HG03432 (cell line): ENCODE data around the gene TBCC.

Experiments
- ATAC-seq: cut with Tn5 transposase; IDR thresholded peaks from one replicate; pipeline ENCODE4 v1.9.1; 2021; ENCODE audit warnings: mild to moderate bottlenecking, moderate library complexity; ENCODE audit not compliant: unreplicated experiment

TBCC gene

GRCh38 chr6:42771741-42772100 is 25.8 kb upstream of the TBCC start:
- ATAC-seq = no peak

DNA sequence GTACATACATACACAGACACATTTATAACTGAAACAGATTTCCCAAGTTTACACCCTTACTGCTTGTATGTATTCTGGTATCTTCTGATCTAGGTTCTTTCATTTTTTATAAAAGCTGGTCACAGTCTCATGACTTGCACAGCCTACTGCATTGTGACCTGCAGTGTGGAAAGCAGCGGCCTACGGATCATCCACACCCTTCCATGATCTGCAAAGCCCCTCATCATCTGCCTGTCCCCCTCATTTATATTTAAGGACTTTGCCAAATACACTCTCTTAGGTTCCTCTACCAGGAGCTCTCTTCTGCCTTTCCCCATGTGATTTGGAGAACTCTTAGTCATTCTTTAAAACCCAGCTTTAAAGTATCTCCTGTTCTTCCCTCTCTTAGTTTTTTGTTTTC is 23.9 kb upstream of the TBCC start:
- no peak for ATAC-seq

- no peak for ATAC-seq
Measured at GRCh38 chr6:42769051-42769450, 23.1 kb upstream of the TBCC start.

DNA sequence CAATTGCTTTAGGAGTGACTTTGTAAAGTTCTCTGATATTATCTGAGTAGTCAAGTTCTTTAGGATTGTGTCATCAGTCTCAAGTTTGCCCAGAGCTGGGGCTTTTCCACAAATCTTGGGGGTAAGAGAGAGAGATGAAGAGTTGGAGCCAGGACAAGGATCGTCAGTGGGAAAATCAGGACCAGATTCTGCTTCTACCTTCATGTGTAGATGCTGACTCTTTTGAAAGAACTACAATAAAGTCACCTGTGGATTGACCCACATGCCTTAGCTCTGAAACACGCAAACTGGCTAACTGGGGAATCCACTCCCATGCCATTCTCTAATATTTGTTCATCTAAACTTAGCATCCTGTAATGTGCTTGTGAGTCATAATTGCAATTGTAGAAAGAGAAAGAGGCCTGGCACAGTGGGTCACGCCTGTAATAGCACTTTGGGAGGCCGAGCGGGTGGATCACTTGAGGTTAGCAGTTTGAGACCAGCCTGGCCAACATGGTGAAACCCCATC is 20.3 kb upstream of the TBCC start:
- no peak for ATAC-seq

- no peak for ATAC-seq
Measured at GRCh38 chr6:42764911-42765648, 19.2 kb upstream of the TBCC start.

GRCh38 chr6:42762950-42763349 is 17.0 kb upstream of the TBCC start:
- no peak for ATAC-seq

DNA sequence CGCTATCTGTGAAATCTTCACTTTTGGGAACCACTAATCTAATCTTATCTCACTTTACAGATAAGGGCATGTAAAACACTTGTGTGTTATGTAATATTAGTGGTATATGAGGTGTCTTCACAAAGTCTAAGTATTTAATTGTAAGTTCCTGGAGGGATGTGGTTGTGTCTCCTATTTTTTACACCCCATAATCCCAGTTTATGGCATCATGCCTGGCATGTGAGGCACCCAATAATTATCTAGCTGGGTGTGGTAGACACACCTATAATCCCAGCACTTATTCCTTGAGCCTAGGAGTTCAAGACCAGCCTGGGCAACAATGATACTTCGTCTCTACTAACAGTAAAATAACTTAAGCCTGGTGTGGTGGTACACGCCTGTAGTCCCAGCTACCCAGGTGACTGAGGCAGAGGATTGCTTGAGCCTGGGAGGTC is 16.5 kb upstream of the TBCC start:
- no peak for ATAC-seq

- ATAC-seq = no peak
Measured at GRCh38 chr6:42761287-42762067, 15.6 kb upstream of the TBCC start.

GRCh38 chr6:42758756-42759430 is 13.0 kb upstream of the TBCC start:
- no peak for ATAC-seq

DNA sequence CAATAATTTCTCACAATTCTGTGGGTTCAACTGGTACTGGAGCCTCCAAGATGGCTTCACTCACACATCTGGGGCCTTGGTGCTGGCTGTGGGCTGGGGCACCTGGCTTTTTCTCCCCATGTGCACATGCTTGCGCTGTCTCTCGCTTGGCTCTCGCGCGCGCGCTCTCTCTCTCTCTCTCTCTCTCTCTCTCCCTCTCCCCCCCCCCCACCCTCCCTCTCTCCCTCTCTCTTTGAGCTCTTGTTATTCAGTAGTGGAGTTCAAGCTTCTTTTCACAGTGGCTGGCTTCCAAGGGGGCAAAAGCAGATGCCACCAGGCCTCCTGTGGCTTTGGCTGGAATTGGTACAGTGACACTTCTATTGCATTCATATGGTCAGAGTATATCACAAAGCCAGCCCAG is 10.8 kb upstream of the TBCC start:
- no peak for ATAC-seq

DNA sequence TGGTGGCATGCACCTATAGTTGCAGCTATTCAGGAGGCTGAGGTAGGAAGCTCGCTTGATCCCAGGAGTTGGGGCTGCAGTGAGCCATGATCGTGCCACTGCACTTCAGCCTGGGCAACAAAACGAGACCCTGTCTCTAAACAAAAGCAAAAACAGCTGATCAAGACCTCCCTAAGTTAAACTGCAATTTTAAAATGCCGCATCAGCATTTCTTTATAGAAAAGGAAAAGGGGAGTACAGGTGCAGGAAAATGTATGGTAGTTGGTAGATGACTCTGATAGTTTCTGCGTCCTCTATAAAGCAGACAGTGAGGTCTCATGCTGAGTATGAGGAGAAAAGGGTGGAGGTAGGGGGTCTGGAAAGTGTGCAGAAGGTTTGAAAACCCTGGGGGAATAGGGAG is 8.9 kb upstream of the TBCC start:
- no peak for ATAC-seq

- ATAC-seq = no peak
Measured at GRCh38 chr6:42751055-42751454, 5.2 kb upstream of the TBCC start.

GRCh38 chr6:42748203-42748898 is 2.4 kb upstream of the TBCC start:
- no peak for ATAC-seq

DNA sequence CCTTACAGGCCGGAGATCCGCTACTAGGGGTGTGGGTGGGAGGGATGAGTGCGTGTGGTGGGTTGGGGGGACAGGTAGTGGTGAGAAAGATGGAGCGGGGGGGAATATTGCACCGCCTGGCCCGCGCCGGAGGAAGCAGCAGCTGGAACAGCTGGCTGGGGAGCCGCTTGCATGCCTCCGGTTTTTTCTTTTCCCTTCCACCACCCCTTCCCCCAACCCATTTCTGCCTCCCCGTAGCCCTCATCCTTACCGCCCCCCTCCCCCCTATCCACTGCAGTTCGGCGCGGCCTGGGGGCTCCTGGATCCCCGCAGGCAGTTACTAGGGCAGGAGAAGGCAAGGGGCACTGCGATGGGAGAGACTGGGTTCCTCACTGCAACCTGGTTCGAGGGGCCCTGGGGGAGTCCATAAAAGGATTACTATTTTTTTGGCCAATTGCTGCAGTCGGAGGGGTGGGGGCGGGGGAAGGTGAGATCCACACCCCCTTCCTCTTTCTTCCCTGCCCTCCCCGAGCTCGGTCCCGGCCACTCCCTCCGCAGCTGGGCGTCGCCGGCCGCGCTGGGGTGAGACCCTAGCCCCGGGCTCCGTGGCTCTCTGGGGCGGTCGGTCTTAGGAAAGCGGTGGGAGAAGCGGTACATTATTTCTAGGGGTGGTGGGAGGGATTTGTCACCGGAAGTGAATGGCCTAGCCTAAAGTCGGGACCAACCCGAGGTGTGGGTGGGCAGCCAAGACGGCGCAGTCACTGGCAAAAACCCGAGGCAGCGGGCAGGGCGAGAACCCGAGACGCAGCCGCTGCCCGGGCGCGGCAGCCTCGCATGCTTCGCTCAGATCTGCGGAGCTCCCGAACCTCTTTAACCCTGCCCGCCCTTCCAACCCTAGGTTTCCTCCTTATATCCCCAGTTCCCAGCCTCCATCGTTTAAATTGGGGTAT is 824 bp upstream of the TBCC start:
- peak; percentile 63 for ATAC-seq

- ATAC-seq = no peak
Measured at GRCh38 chr6:42745083-42745639, 742 bp downstream of the TBCC start.

GRCh38 chr6:42744351-42744893 is 1.5 kb downstream of the TBCC start:
- no peak for ATAC-seq

GRCh38 chr6:42742116-42742894 is 3.6 kb downstream of the TBCC start:
- ATAC-seq = no peak

- no peak for ATAC-seq
Measured at GRCh38 chr6:42740725-42741124, 5.2 kb downstream of the TBCC start.

GRCh38 chr6:42735976-42736375 is 9.9 kb downstream of the TBCC start:
- no peak for ATAC-seq
